NB4 (cell line): ENCODE data around the gene HCFC1.

ENCODE experiments used
- DNase-seq: peaks from one replicate; pipeline ENCODE4 v3.0.0; 2010; ENCODE audit warnings: low read depth
- H3K4me3 ChIP-seq: one replicate; pipeline ENCODE4 v1.5.1; 2011; ENCODE audit warnings: mild to moderate bottlenecking, low read depth, low read length, moderate library complexity
- CTCF ChIP-seq: IDR thresholded peaks from one replicate; pipeline ENCODE4 v1.5.1; 2012; ENCODE audit warnings: low read depth, low read length
- MYC ChIP-seq: IDR thresholded peaks from 2 replicates; pipeline ENCODE4 v1.6.1; 2011; ENCODE audit warnings: low read depth, low read length
- POLR2A ChIP-seq: IDR thresholded peaks from 2 replicates; pipeline ENCODE4 v1.6.1; 2011; ENCODE audit warnings: mild to moderate bottlenecking; ENCODE audit not compliant: insufficient read length; ENCODE audit errors: extremely low read depth
- TF ChIP-seq, protein P1 (sequence below): IDR thresholded peaks from 2 replicates; pipeline ENCODE4 v1.6.1; 2011; ENCODE audit warnings: low read depth, low read length

HCFC1 gene

GRCh38 chrX:154010330-154011087 is 38.9 kb upstream of the HCFC1 start:
- no peak overlapping the region for H3K4me3 ChIP-seq
- TF ChIP-seq, protein P1, sequence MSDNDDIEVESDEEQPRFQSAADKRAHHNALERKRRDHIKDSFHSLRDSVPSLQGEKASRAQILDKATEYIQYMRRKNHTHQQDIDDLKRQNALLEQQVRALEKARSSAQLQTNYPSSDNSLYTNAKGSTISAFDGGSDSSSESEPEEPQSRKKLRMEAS, result no peak
- no peak for TF ChIP-seq POLR2A
- no peak for TF ChIP-seq MYC
- no peak for TF ChIP-seq CTCF
- DNase-seq, result peak; percentile 44

GRCh38 chrX:154008521-154008920 is 36.9 kb upstream of the HCFC1 start:
- DNase-seq, result no peak
- no peak for TF ChIP-seq MYC
- TF ChIP-seq POLR2A, result no peak
- no peak for TF ChIP-seq CTCF
- TF ChIP-seq, protein P1, result no peak
- H3K4me3 ChIP-seq, result no peak overlapping the region

DNA sequence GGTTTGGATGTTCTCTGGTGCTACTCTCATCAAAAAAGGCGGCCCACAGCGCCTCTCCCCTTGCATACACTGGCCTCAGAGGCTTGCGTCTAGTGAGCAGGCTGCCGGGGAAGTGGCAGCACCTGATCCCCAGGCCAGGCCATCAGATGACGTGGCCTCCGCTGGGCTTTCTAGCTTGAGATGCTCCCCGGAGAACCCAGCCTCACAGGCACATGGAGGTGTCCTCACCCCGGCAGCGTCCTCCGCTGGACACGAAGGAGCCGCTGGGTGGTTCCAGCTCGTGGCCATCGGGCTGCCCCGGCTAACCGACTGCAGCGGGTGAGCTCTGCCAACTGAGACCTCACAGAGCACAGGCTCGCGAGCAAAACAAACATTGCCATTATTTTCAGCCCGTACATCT is 35.3 kb upstream of the HCFC1 start:
- TF ChIP-seq CTCF (no peak), POLR2A (peak; percentile 4)
- no peak for DNase-seq
- H3K4me3 ChIP-seq, result no peak overlapping the region

GRCh38 chrX:154004315-154004714 is 32.7 kb upstream of the HCFC1 start:
- no peak for TF ChIP-seq CTCF
- TF ChIP-seq POLR2A, result no peak
- no peak for TF ChIP-seq MYC
- TF ChIP-seq, protein P1, result no peak
- DNase-seq, result peak; percentile 77
- H3K4me3 ChIP-seq, result peak overlapping the region; percentile 16

DNA sequence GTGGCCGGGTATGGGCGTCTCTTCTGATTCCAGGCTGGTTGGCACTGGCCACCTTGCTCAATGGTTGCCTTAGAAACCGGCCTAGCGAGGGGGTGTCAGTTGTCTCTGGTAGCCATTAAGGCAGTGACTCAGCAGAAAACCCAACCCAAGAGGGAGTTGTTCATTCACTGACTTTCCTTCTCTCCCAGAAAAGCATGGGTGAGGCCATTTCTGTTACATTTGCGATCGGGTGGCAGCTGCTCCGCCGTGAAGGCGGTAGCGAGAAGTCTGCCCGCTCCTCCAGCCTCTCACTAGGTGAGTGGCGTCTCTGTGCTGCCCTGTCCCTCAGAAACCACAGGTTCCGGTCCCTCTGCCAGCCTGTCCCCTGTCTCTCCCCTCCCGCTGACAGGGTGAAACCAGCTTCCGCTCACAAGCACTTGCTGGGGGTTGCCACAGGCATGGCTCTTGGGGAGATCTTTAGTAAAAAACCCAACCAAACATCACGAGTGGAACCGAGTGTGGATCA is 30.6 kb upstream of the HCFC1 start:
- peak; percentile 95 for DNase-seq
- peak overlapping the region; percentile 28 for H3K4me3 ChIP-seq
- TF ChIP-seq, protein P1, result no peak
- TF ChIP-seq MYC (peak; percentile 60), CTCF (no peak), POLR2A (peak; percentile 64)

- H3K4me3 ChIP-seq, result no peak overlapping the region
- peak; percentile 46 for DNase-seq
- TF ChIP-seq, protein P1, result 0 out of 2 replicates have a peak, but pooled peaks have one; percentile 39
- TF ChIP-seq POLR2A, result no peak
These were observed 28.4 kb upstream of the HCFC1 start for GRCh38 chrX:154000051-154000450.
